ENCODE results near the gene MT1B.
A peak's percentile ranks its signal among the peaks of the same experiment; 100 is the strongest.
"Not testable (repeated sequence)": the region's sequence is repeated elsewhere in the genome, so short reads cannot be mapped to it uniquely, and the experiment has no call there.

The MT1B gene

DNA sequence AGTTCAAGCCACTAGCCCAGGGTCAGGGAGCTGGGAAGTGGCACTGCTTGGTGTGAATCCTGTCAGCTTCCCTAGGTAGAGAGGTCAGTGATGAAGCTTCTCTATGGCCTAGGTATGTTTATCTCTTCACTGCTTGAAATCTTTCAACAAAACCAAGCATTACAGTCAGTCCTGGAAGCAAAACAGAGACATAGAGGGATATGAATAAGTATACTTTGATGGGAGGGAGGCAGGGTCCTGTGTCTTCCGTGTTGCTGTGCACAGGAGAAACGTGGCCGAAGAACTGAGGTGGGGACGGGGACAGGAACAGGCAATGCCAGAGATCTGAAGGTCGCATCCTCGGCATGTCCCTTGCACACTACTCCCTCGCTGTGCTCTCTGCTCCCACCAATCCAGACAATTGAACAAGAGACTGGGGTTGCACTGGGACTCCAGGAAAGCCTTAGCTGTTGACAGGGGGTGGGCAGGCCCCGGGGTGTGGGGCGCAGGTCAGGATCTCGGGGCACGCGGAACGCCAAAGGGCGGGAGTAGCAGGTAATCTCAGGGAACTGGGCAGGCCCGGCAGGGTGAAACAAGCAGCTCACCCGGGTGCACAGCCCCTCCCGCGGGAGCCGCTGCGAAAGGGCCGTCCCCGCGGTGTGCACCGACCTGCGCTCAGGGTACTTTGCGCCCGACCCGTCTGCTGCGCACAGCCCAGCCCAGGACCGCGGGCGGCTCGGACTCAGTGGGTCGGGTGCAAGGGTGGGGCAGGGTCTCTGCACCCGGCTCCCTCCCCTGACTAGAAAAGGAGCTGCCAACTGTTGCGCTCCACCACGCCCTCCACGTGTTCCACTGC lies 17.5 kb downstream of the MT1B start, which contains the start of gene MT1H:
Gene MT1H, plus strand, starts transcription at position 810 of the 835 bp plus-strand sequence. CDS start 71 bp downstream, outside the sequence.
- no peak for DNase-seq

GRCh38 chr16:56669840-56670619 lies 18.3 kb downstream of the MT1B start:
- DNase-seq: no peak

DNA sequence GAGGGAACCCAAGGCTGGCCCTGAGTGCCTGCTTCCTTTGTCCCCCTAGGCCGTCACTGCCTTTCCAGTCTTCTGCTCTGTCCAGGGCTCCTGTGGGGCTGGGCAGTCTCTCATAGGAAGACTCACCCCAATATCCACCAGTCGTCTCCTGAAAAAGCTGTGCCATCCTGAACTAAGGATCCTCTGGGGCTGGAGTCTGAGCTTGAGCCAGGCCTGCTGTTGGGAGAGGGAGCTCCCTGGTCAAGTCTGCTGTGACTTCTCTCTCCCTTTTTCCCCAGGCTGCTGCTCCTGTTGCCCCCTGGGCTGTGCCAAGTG lies 18.9 kb downstream of the MT1B start:
- no peak for DNase-seq

DNA sequence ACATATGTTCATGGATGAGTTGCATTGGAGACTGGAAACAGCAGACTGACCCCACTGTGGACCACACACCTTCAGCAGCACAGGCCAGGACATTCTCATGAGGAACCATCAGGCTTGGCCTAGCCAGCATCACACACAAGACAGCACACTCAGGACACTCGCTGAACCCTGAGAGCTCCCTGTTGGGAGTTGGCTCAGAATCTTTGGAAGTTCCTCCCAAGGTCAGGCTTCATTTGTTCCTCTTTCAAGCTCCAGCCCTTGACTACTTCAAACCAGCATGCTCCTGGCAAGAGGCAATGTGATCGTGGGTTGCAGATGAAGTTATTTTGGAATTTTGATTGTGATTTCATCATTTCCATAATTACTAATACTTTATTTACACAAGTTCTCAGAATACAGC lies 20.0 kb downstream of the MT1B start:
- DNase-seq: not testable (repeated sequence)

DNA sequence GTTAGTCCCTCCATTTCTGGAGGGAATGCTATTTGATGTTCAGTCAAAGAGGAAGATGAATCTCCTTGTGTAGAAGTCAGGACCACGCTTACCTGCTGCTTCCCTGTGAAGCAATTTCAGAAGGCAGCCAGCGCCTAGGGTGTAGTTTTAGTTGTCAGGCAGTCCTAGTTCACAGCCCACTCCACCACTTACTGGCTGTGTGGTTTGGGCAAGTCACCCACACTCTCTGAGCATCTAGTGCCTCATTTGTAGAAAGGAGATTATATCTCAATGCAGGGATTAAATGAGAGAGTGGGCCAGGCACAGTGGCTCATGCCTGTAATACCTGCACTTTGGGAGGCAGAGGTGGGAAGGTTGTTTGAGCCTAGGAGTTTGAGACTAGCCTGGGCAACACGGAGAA lies 20.5 kb downstream of the MT1B start:
- DNase-seq: not testable (repeated sequence)

DNA sequence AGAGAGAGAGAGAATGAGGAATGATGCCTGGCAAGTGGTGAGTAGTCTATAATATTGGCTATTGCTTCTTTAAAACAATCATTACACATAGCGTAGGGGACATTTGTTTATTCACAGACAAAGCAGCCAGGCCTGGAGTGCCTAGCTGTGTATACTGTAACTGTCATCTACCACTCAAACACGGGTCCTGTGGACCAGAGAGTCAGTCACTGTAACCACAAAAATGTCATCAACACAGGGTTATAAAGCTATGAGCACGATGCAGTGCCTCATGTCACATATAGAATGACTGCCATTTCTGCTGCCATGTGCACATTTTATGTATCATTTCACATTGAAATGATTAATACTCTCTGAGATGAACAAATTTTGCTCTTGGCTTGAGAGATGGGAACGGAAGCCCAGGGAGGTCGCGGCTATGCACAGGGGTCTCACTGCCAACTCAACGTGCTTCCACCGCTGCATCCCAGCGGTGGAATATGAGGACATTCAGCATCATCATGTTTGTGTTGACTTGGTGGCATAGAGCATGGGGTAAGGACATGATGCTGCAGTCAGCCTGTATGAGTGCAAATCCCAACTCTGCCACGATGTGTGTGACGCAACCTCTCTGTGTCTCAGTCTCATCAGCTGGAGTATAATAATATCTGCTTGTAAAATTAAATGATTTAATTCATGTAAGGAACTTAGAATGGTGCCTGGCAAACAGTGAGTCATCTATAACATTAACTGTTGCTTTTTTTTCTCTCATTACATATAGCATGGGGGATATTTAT lies 21.3 kb downstream of the MT1B start:
- no peak for DNase-seq

DNA sequence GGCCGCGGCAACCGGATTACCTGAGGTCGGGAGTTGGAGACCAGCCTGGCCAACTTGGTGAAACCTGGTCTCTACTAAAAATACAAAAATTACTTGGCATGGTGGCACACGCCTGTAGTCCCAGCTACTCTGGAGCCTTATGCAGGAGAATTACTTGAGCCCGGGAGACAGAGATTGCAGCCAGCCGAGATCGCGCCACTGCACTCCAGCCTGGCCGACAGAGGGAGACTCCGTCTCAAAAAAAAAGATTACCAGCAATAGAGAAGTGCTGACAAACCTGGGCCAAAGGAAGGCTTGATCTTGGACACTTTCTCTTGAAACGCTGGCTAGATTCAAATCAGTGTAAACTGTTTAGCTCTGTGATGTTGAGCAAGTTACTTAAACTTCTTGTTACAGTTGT lies 22.2 kb downstream of the MT1B start:
- DNase-seq: no peak

- not testable (repeated sequence) for DNase-seq
Observed at GRCh38 chr16:56674570-56674969, 22.9 kb downstream of the MT1B start.

DNA sequence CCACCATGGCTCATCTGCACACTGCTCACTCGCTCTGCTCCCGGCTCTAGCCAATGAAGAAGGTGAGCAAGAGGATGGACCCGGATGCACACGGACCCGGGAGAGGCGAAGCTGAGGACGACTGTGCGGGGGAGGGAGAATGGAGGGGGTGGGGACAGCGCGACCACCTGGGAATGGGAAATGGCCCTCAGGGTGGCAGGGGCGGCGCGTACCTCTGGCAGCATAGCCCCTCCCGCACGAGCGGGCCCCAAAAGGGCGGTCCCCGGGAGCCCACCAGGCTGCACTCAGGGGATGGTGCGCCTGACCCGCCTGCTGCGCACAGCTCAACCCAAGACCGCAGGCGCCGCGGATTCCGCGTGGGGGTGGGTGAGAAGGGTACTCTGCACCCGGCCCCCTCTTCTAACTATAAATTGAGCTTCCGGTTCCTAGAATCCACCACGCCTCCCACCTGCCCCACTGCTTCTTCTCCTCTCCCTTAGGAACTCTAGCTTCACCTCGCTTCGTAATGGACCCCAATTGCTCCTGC lies 24.1 kb downstream of the MT1B start:
- DNase-seq: peak; percentile 77

- no peak for DNase-seq
Observed at GRCh38 chr16:56677474-56677873, 25.8 kb downstream of the MT1B start.

GRCh38 chr16:56679078-56679730 lies 27.5 kb downstream of the MT1B start:
- DNase-seq: no peak

GRCh38 chr16:56679818-56680217 lies 28.1 kb downstream of the MT1B start:
- no peak for DNase-seq

DNA sequence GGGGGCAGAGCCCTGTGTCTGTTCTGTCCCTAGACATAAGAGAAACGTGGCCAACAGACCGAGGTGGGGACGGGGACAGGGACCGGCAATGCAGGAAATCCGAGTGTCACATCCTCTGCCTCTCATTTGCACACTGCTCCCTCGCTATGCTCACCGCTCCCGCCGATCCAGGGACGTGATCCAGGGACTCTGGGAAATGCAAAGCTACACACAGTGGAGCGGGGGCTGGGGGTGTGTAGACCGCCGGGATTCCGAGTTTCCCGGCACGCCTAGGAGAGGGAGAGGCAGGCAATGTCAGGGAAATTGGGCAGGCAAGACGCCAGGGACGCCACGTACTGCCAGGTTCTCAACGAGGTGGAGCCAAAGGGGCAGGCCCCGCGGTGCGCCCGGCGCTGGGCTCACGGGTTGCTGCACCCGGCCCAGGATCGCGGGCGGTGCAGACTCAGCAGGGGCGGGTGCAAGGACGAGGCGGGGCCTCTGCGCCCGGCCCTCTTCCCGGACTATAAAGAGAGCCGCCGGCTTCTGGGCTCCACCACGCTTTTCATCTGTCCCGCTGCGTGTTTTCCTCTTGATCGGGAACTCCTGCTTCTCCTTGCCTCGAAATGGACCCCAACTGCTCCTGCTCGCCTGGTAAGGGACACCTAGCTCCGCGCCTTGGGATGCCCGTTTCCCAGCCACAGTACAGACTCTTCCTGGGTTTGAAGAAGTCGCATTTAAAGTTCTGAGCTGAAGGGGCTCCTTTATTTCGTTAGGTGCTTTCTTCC lies 30.4 kb downstream of the MT1B start, which contains the start of gene MT1X:
Gene MT1X, plus strand, starts transcription at position 532 of the 764 bp plus-strand sequence. Its CDS starts 71 bp downstream, at position 603.
- DNase-seq: peak; percentile 96

- no peak for DNase-seq
Observed at GRCh38 chr16:56682703-56683397, 31.2 kb downstream of the MT1B start.

DNA sequence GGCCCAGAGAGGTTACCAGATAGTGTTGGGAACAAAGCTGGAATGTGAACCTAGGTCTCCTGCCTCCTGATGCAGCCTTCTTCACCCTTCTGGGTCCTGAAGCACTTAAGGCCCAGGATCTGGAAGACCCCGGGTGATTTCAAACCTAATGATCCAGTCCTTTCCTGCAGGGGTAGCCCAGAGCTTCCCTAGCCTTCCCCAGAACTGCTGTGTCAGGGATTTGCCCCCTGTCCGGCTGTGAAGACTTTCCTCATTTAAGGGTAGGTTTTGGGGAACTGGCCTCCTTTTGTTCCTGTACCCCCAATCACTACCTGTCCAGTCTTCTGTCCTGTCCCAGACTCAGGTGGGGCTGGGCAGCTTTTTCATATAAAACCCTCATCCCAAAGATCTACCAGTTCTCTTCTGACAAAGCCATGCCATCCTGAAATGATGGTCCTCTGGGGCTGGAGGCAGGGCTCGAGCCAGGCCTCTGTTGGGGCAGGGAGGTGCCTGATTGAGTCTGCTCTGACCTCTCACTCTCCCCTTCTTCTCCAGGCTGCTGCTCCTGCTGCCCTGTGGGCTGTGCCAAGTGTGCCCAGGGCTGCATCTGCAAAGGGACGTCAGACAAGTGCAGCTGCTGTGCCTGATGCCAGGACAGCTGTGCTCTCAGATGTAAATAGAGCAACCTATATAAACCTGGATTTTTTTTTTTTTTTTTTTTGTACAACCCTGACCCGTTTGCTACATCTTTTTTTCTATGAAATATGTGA lies 31.9 kb downstream of the MT1B start:
- DNase-seq: no peak

DNA sequence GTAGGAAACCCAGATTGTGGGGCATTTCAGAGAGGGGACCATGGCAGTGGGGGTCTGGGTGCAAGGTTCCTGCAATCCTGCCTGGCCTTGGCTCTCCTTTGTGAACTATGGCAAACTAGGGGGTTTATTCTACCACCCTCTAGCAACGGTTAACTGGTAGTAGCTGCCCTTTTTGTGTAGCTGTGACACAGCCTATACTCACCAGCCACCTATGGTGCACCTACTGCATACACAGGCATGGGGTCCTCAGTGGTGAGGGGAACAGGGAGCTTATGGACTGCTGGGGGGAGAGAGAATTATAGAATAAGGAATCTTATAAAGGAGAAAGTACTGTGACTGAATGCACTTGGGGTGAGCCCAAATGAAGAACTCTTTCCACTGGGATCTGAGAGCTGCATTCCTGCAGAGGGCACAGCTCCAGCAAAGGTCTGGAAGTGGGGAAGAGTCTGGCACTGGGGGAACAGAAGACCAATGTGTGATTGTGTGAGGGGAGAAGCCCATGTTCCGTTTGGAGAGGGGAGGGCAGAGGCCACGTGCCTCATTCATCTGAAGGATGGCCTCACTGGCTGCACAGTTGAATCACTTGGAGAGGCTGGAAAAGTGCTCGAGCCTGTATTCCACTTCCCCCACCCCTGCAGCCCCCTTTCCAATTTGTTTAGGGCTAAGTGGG lies 32.7 kb downstream of the MT1B start:
- DNase-seq: no peak

GRCh38 chr16:56684926-56685590 lies 33.4 kb downstream of the MT1B start:
- DNase-seq: no peak

DNA sequence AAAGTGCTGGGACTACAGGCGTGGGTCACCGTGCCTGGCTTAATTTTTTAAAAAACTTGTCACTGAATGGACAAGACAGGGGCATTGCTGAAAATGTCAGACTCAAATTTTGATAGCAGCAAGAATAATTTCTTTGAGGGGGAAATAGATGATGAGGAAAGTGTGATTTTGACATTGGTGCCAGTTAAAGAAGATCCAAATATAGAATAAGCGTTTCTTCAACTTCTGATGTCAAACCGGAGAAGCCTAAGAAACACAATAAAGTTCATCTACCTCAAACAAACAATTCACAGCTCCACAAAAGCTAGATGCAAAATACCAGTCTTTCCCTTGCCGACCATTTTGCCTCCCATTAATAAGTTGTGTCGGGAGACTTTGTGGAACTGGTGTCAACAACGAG lies 35.1 kb downstream of the MT1B start:
- no peak for DNase-seq

- DNase-seq: no peak
Observed at GRCh38 chr16:56688762-56689161, 37.1 kb downstream of the MT1B start.

Measured in activated effector memory CD4-positive, alpha-beta T cell treated with anti-CD3 and anti-CD28 coated beads, Interleukin-2, amount 50 U/mL, for 16 hours (primary cell).